IPS DF 6.9 (cell line): Measurements from ENCODE around the gene APBB2.

Experiments used
- DNase-seq: peaks from one replicate; pipeline ENCODE4 v3.0.0-alpha.2; 2013; ENCODE audit warnings: low read depth, low spot score
- H3K27ac ChIP-seq: one replicate; pipeline ENCODE4 v1.5.1; 2013; ENCODE audit warnings: low read length, control low read depth
- H3K27me3 ChIP-seq: 2 replicates; pipeline ENCODE4 v1.6.1; 2013; ENCODE audit warnings: mild to moderate bottlenecking, low read length; ENCODE audit not compliant: control insufficient read depth, insufficient read depth
- H3K36me3 ChIP-seq: 2 replicates; pipeline ENCODE4 v1.6.1; 2013; ENCODE audit warnings: low read length; ENCODE audit not compliant: control insufficient read depth, insufficient read depth
- H3K4me1 ChIP-seq: 2 replicates; pipeline ENCODE4 v1.6.1; 2013; ENCODE audit warnings: low read length; ENCODE audit not compliant: control insufficient read depth, insufficient read depth
- H3K4me3 ChIP-seq: 2 replicates; pipeline ENCODE4 v1.5.1; 2013; ENCODE audit warnings: mild to moderate bottlenecking, low read length
- H3K9me3 ChIP-seq: 2 replicates; pipeline ENCODE4 v1.6.1; 2013; ENCODE audit warnings: low read length, inconsistent platforms; ENCODE audit not compliant: control insufficient read depth, insufficient read depth
- WGBS: extraction: QIAGEN DNeasy Blood & Tissue Kit; methylation state at CpG from one replicate; pipeline ENCODE4 v1.1.7; 2013; ENCODE audit warnings: mixed read lengths, missing lambda C conversion rate; ENCODE audit not compliant: insufficient read length, insufficient coverage; 5-methylcytosine and 5-hydroxymethylcytosine counted together

APBB2 gene

GRCh38 chr4:40856277-40856839, 358.0 kb downstream of the APBB2 start:
- Histone ChIP-seq H3K9me3 (no peaks in the 10 kb centered on the region), H3K27me3 (no peaks in the 10 kb centered on the region), H3K27ac (no peak overlapping the region), H3K4me3 (peak overlapping the region; percentile 65), H3K36me3 (no peaks in the 10 kb centered on the region; the same call in 1 of the 2 replicates), H3K4me1 (no peaks in the 10 kb centered on the region)
- WGBS, result no CpG with 5 or more reads among the region's 16 CpGs
- DNase-seq, result no peak

GRCh38 chr4:40850496-40850895, 363.8 kb downstream of the APBB2 start:
- Histone ChIP-seq H3K27ac (no peak overlapping the region), H3K27me3 (no peaks in the 10 kb centered on the region), H3K4me1 (no peaks in the 10 kb centered on the region), H3K4me3 (no peak overlapping the region), H3K36me3 (no peaks in the 10 kb centered on the region), H3K9me3 (no peaks in the 10 kb centered on the region)
- no CpG with 5 or more reads among the region's 4 CpGs for WGBS
- no peak for DNase-seq

- WGBS, result no CpG with 5 or more reads among the region's 3 CpGs
- no peak for DNase-seq
- Histone ChIP-seq H3K27ac (no peak overlapping the region), H3K4me3 (no peak overlapping the region), H3K27me3 (no peaks in the 10 kb centered on the region), H3K4me1 (no peaks in the 10 kb centered on the region), H3K9me3 (no peaks in the 10 kb centered on the region), H3K36me3 (no peaks in the 10 kb centered on the region)
Observed at GRCh38 chr4:40848940-40849339, 365.4 kb downstream of the APBB2 start.

GRCh38 chr4:40848251-40848650, 366.1 kb downstream of the APBB2 start:
- WGBS, result no CpG with 5 or more reads among the region's 5 CpGs
- H3K4me3 ChIP-seq, result no peak overlapping the region
- no peaks in the 10 kb centered on the region for H3K36me3 ChIP-seq
- H3K27me3 ChIP-seq, result no peaks in the 10 kb centered on the region
- no peak overlapping the region for H3K27ac ChIP-seq
- no peak for DNase-seq
- H3K9me3 ChIP-seq, result no peaks in the 10 kb centered on the region
- no peaks in the 10 kb centered on the region for H3K4me1 ChIP-seq

GRCh38 chr4:40846532-40846931, 367.8 kb downstream of the APBB2 start:
- no peaks in the 10 kb centered on the region for H3K36me3 ChIP-seq
- no peaks in the 10 kb centered on the region for H3K4me1 ChIP-seq
- DNase-seq, result no peak
- no CpG with 5 or more reads among the region's 5 CpGs for WGBS
- no peak overlapping the region for H3K4me3 ChIP-seq
- no peak overlapping the region for H3K27ac ChIP-seq
- no peaks in the 10 kb centered on the region for H3K9me3 ChIP-seq
- H3K27me3 ChIP-seq, result no peaks in the 10 kb centered on the region

GRCh38 chr4:40845154-40845835, 369.0 kb downstream of the APBB2 start:
- no CpG with 5 or more reads among the region's 10 CpGs for WGBS
- no peak for DNase-seq
- Histone ChIP-seq H3K27me3 (no peaks in the 10 kb centered on the region), H3K27ac (no peak overlapping the region), H3K4me1 (peaks cover 1% of the 10 kb centered on the region; the same call in 1 of the 2 replicates), H3K36me3 (no peaks in the 10 kb centered on the region), H3K4me3 (no peak overlapping the region), H3K9me3 (no peaks in the 10 kb centered on the region)

GRCh38 chr4:40844261-40844660, 370.1 kb downstream of the APBB2 start:
- Histone ChIP-seq H3K9me3 (no peaks in the 10 kb centered on the region), H3K4me1 (peaks cover 1% of the 10 kb centered on the region; the same call in 1 of the 2 replicates), H3K36me3 (no peaks in the 10 kb centered on the region), H3K27me3 (no peaks in the 10 kb centered on the region), H3K4me3 (no peak overlapping the region), H3K27ac (no peak overlapping the region)
- DNase-seq, result no peak
- WGBS, result no CpG with 5 or more reads among the region's 6 CpGs

- no peak for DNase-seq
- H3K27me3 ChIP-seq, result no peaks in the 10 kb centered on the region
- H3K36me3 ChIP-seq, result no peaks in the 10 kb centered on the region
- H3K9me3 ChIP-seq, result no peaks in the 10 kb centered on the region
- H3K4me1 ChIP-seq, result peaks cover 1% of the 10 kb centered on the region; the same call in 1 of the 2 replicates
- no peak overlapping the region for H3K4me3 ChIP-seq
- H3K27ac ChIP-seq, result no peak overlapping the region
- WGBS, result no CpG with 5 or more reads among the region's 1 CpG
Observed at GRCh38 chr4:40843696-40844095, 370.6 kb downstream of the APBB2 start.

GRCh38 chr4:40842725-40843423, 371.5 kb downstream of the APBB2 start:
- Histone ChIP-seq H3K27ac (no peak overlapping the region), H3K9me3 (no peaks in the 10 kb centered on the region), H3K4me1 (peaks cover 1% of the 10 kb centered on the region; the same call in 1 of the 2 replicates), H3K36me3 (no peaks in the 10 kb centered on the region), H3K4me3 (no peak overlapping the region), H3K27me3 (no peaks in the 10 kb centered on the region)
- no CpG with 5 or more reads among the region's 14 CpGs for WGBS
- DNase-seq, result no peak

GRCh38 chr4:40842318-40842717, 372.0 kb downstream of the APBB2 start:
- Histone ChIP-seq H3K27me3 (no peaks in the 10 kb centered on the region), H3K4me1 (peaks cover 1% of the 10 kb centered on the region; the same call in 1 of the 2 replicates), H3K4me3 (no peak overlapping the region), H3K9me3 (no peaks in the 10 kb centered on the region), H3K36me3 (no peaks in the 10 kb centered on the region), H3K27ac (no peak overlapping the region)
- WGBS, result no CpG with 5 or more reads among the region's 13 CpGs
- no peak for DNase-seq
